Thyroid gland (tissue), 4 donors: Measurements from ENCODE around the gene GAL3ST2.

Experiments
- CTCF ChIP-seq, 6 experiments: fragments of 200-600 bp in 3 of 6; fragments of 450-650 bp in 3 of 6; sonication (generic) in 3 of 6; IDR thresholded peaks; one replicate each; pipeline ENCODE4 v1.5.1; 2016 to 2019; ENCODE audit warnings: antibody characterized with exemption in 6 of 6, mild to moderate bottlenecking in 2 of 6, inconsistent platforms in 1 of 6, moderate library complexity in 1 of 6
- POLR2A ChIP-seq, 2 donors: fragments of 450-650 bp; IDR thresholded peaks; one replicate each; pipeline ENCODE4 v1.6.1; 2017; ENCODE audit warnings: antibody characterized with exemption in 2 of 2, mild to moderate bottlenecking in 2 of 2, moderate library complexity in 1 of 2

GRCh38 chr2:241764275-241765241 is 12.1 kb upstream of the GAL3ST2 start:
- TF ChIP-seq CTCF (IDR thresholded peaks at IDR 0.05) (no peak), POLR2A (IDR thresholded peaks at IDR 0.05) (no peak)
